ENCODE measurements around the gene GLDN.

DNA sequence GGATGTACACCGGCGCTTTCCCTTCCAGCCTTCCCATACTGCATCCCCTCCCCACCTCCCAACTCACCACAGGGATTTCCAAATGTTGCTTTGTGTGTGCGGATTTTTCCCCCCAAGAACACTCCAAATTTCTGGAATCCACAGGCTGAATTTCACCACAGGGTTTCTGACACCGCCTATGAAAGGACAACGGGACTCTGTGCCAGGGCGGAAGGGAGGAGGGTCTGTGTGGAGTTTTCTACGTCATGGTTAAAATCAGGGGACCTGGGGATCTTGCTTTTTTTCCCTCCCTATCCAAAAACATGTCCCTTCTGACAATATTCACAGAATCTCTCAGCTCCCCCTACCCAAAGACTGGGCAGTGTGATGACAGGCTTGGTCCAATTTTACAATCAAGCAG is 17.7 kb upstream of the GLDN start:
- no peak for TF ChIP-seq POLR2A (IDR thresholded peaks at IDR 0.05)
- TF ChIP-seq, protein P1, sequence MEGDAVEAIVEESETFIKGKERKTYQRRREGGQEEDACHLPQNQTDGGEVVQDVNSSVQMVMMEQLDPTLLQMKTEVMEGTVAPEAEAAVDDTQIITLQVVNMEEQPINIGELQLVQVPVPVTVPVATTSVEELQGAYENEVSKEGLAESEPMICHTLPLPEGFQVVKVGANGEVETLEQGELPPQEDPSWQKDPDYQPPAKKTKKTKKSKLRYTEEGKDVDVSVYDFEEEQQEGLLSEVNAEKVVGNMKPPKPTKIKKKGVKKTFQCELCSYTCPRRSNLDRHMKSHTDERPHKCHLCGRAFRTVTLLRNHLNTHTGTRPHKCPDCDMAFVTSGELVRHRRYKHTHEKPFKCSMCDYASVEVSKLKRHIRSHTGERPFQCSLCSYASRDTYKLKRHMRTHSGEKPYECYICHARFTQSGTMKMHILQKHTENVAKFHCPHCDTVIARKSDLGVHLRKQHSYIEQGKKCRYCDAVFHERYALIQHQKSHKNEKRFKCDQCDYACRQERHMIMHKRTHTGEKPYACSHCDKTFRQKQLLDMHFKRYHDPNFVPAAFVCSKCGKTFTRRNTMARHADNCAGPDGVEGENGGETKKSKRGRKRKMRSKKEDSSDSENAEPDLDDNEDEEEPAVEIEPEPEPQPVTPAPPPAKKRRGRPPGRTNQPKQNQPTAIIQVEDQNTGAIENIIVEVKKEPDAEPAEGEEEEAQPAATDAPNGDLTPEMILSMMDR (IDR thresholded peaks at IDR 0.05): no peak
